Activated CD8-positive, alpha-beta memory T cell treated with anti-CD3 and anti-CD28 coated beads, Interleukin-2, amount 50 U/mL, for 48 hours (primary cell): ENCODE results near the gene KCNJ18.
"Not testable (repeated sequence)": the region's sequence is repeated elsewhere in the genome, so short reads cannot be mapped to it uniquely, and the experiment has no call there.

ENCODE experiments used
- DNase-seq: peaks from one replicate; pipeline ENCODE4 v3.0.0-alpha.2; 2020

Gene KCNJ18

GRCh38 chr17:21671871-21672270 is 20.5 kb upstream of the KCNJ18 start:
- not testable (repeated sequence) for DNase-seq

DNA sequence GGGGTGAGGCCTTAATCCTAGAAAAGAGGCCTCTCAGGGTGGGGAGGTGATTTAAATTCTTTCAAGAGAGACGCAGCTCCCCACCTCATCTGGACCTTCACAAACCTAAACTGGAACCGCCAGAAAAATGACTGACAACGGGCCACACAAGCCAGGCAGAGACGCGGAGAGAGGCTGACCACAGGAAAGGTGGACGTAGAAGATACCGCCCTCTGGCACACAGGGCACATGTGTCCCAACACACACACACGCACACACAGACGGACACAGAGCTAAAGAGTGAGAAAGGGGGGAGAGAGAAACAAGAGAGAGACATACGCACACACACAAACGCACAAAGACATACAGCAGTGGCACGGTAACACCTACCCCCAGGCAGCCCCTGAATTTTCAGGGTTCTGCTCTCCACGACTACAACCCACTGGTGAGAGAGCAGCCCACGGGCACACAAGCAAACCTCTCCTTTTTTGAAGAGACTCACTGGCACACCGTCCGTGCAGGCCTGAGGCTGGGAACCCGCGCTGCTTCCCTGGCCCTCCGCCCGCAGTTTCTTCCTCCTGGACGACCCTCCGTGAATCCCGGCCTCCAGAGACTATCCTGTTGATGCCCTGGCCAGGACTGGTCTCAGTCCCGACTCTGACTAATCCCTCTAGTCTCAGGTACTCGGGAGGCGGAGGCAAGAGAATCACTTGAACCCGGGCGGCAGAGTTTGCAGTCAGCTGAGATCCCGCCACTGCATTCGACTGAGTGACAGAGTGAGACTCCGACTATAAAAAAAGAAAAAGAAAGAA is 18.7 kb upstream of the KCNJ18 start:
- DNase-seq: peak; percentile 29

DNA sequence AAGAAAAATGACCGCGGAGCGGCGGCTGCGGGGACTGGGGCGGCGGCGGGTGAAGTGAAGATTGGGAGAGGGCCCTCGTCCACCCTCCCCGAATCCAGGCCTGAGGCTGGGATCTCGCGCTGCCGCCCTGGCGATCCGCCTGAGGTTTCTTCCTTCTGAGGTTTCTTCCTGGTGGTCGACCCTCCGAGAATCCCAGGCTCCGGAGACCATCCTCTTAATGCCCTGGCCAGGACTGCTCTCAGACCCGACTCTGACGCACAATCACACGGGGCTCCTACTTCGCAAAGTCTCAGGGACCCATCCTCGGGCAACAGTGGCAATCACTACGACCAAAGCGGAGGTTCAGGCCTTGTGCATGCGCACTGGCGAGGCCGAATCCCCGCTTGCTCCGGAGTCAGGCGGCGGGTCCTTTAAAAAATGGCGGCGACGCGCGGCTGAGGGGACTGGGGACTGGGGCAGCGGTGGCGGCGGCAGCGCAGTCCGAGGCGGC is 18.0 kb upstream of the KCNJ18 start:
- peak; percentile 39 for DNase-seq

DNA sequence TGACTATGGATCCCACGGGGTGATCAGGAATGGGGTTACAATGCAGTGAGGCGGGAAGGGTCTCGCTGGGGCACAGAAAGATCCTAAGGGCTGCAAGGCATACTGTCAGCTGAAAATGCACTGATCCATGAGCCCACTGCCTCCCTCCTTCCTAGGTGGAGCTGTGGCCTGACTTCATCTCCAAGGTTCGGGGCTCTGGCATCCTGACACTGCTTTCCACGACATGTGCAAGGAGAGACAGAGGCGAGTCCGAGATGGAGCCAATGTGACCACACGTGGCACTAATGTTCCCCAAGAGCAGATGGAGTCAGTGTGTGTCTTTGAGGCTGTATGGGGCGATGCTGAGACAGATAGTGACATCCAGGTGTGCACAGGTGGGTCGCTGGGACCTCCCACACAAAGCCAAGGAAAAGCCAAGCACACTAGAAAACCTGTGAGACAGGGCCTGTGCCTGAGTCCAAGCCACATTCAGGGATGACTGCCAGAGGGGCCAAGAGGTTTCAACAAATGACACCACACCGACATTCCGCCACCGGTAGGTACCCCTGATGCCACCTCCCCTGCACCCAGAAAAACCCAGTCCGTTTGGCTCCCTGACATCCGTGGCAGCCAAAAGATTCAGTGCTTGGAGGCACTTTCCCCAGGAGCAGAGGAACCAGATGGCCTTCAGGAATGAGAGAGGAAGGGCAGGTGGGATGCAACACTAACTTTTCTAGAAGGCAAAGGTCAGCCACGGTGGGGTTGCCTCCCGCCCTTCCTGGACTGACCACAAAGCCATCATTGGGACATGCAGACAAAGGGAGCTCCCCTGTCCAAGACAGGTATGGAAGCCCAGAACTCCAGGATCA is 17.2 kb upstream of the KCNJ18 start:
- peak; percentile 32 for DNase-seq

DNA sequence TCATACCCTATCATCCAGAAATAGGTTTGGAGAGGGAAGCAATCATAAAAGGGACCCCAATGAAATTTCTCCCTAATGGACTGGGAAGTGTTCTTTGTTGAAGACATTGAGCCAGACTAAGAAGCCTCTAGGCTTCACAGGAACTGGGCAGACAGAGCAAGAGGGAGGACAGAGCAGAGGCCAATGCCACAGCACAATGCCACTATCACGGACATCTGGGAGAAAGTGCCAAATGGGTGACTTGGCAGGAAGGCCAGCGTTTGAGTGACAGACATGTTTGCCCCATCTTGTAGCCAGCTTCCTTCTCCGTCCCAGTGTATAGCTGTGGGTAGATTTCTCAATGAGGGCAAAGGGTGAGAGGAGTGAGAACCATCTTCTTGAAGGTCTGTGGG is 16.6 kb upstream of the KCNJ18 start:
- DNase-seq: peak; percentile 17

- peak; percentile 40 for DNase-seq
Measured at GRCh38 chr17:21676281-21677111, 15.8 kb upstream of the KCNJ18 start.

DNA sequence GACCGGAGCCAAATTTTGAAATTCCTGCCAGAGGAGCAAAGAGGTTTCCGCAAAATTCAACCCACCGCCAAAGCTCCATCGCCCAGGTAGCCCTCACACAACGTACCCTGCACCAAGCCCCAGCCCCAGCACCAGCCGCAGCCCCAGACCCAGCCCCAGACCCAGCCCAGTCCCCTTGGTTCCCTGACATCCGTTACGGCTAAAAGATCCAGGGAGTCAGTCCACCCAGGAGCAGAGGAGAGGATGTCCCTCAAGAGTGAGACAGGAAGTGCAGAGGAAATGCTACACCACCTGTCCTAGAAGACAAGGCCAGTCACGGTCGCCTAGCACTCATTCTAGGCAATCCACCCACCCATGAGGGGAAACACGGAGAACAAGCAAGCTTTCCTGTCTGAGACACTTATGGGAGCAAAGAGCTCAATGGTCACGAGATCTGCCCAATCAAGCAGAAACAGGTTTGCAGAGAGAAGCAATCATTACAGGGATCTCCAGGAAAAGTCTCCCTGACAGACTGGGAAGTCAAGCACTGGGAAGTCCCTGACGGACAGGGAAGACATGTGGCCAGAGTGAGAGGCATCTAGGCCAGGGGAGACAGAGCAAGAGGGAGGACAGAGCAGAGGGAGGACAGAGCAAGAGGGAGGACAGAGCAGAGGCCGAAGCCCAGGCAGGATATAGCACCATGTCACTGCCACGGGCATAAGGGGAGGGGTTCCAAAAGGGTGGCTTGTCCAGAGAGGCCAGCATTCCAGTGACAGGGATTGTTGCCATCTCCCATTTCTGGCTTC is 15.0 kb upstream of the KCNJ18 start:
- DNase-seq: peak; percentile 30

- peak; percentile 39 for DNase-seq
Measured at GRCh38 chr17:21677911-21678310, 14.4 kb upstream of the KCNJ18 start.

DNA sequence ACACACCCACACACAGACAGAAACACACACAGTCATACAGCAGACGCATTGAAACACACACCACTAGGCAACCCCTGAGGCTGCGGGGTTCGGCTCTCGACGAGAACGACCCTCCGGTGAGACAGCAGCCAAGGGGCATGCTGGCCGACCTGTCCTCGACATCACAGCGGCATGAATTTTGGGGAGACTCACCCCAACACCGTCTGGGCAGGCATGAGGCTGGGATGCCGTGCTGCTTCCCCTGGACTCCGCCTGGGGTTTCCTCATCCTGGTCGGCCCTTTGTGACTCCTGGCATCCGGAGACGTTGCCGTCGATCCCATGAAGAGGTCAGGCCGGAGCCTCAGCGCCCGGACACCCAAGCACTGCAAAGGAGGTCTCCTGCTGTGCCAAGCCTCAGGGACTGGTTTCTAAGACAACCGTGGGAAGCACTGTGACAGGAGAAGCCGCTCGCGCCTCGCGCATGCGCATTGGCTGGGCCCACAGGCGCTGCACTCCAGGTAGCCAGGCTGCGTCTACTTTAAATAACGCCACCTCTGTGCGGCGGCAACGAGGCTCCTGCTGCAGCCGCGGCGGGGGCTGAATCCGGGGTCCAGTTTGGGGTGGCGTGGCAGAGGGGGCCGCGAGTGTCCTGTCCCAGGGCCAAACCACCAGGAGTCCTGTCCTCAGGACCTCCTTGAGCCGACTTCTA is 13.8 kb upstream of the KCNJ18 start:
- peak; percentile 52 for DNase-seq

GRCh38 chr17:21679256-21680146 is 12.8 kb upstream of the KCNJ18 start:
- DNase-seq: peak; percentile 50

- DNase-seq: peak; percentile 43
Measured at GRCh38 chr17:21680366-21680765, 12.0 kb upstream of the KCNJ18 start.

DNA sequence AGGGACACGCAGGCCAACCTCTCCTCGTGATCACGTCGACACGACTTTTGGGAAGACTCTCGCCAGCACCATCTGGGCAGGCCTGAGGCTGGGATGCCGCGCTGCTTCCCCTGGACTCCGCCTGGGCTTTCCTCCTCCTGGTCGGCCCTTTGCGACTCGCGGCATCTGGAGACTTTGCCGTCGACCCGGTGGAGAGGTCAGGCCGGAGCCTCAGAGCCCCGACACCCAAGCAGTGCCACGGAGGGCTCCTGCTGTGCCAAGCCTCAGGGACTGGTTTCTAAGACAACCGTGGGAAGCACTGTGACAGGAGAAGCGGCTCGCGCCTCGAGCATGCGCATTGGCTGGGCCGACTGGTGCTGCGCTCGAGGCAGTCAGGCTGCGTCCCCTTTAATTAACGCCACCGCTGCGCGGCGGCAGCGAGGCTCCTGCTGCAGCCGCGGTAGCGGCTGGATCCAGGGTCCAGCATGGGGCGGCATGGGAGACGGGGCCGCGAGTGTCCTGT is 11.4 kb upstream of the KCNJ18 start:
- DNase-seq: peak; percentile 46

GRCh38 chr17:21681576-21681975 is 10.7 kb upstream of the KCNJ18 start:
- DNase-seq: peak; percentile 26

DNA sequence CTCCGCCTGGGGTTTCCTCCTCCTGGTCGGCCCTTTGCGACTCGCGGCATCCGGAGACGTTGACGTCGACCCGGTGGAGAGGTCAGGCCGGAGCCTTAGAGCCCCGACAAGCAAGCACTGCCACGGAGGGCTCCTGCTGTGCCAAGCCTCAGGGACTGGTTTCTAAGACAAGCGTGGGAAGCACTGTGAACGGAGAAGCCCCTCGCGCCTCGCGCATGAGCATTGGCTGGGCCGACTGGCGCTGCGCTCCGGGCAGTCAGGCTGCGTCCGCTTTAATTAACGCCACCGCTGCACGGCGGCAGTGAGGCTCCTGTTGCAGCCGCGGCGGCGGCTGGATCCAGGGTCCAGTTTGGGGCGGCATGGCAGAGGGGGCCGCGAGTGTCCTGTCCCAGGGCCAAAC is 10.2 kb upstream of the KCNJ18 start:
- DNase-seq: peak; percentile 15

DNA sequence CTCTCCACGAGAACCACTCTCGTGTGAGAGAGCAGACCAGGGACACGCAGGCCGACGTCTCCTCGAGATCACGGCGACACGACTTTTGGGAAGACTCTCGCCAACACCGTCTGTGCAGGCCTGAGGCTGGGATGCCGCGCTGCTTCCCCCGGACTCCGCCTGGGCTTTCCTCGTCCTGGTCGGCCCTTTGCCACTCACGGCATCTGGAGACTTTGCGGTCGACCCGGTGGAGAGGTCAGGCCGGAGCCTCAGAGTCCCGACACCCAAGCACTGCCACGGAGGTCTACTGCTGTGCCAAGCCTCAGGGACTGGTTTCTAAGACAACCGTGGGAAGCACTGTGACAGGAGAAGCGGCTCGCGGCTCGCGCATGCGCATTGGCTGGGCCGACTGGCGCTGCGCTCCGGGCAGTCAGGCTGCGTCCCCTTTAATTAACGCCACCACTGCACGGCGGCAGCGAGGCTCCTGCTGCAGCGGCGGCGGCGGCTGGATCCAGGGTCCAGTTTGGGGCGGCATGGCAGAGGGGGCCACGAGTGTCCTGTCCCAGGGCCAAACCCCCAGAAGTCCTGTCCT is 9.1 kb upstream of the KCNJ18 start:
- DNase-seq: not testable (repeated sequence)

- not testable (repeated sequence) for DNase-seq
Measured at GRCh38 chr17:21683897-21684296, 8.4 kb upstream of the KCNJ18 start.

DNA sequence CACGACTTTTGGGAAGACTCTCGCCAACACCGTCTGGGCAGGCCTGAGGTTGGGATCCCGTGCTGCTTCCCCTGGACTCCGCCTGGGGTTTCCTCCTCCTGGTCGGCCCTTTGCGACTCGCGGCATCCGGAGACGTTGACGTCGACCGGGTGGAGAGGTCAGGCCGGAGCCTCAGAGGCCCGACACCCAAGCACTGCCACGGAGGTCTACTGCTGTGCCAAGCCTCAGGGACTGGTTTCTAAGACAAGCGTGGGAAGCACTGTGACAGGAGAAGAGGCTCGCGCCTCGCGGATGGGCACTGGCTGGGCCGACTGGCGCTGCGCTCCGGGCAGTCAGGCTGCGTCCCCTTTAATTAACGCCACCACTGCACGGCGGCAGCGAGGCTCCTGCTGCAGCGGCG is 7.9 kb upstream of the KCNJ18 start:
- not testable (repeated sequence) for DNase-seq

DNA sequence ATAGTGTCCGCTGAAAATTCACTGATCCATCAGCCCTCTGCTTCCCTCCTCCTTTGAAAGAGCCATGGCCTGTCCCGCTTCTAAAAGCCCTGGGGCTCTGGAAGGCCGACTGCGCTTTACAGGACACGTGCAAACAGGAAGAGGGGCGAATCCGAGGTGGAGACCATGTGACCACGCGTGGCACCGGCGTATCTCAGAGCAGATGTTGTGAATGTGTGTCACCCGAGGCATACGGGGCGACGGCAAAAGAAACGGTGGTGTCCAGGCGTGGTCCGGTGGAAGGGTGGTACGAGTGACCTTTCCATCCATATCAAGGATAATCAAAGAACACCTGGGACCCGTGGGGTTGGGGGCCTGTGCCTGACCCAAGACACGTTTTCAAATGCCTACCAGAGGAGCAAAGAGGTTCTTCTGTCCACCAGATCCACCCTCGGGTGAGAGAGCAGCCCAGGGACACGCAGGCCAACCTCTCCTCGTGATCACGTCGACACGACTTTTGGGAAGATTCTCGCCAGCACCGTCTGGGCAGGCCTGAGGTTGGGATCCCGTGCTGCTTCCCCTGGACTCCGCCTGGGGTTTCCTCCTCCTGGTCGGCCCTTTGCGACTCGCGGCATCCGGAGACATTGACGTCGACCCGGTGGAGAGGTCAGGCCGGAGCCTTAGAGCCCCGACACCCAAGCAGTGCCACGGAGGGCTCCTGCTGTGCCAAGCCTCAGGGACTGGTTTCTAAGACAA is 7.1 kb upstream of the KCNJ18 start:
- DNase-seq: not testable (repeated sequence)
